Measurements from ENCODE around the gene PUS7. TPM values are rescaled to one million over a fixed set of nuclear protein-coding genes. Genes with fewer than 3 reads are reported as not detected.
"Not testable (repeated sequence)": the region's sequence is repeated elsewhere in the genome, so short reads cannot be mapped to it uniquely, and the experiment has no call there.

Gene PUS7
- total and polyA plus RNA-seq, 2 of the 8 experiments (the other 6 are each of a cell fraction or from before 2014, with no cell fraction given), result 18.9 to 65.2 TPM

- not testable (repeated sequence) for H3K18ac ChIP-seq (ENCODE audit: extremely low read depth, low read length); H3K79me1 ChIP-seq (ENCODE audit: low read depth, low read length); H3K9ac ChIP-seq (replicated peaks in 1 of 4; ENCODE audit: extremely low read depth in 1 of 4, low read depth in 3 of 4, low read length in 3 of 4); H2AFZ ChIP-seq (ENCODE audit: low read length); H4K20me1 ChIP-seq (replicated peaks in 1 of 2; ENCODE audit: control insufficient read depth in 1 of 2, insufficient read depth in 2 of 2, low read length in 2 of 2); H3K4me2 ChIP-seq (ENCODE audit: insufficient read depth in 1 of 2, low read depth in 2 of 2, low read length in 2 of 2); H4K91ac ChIP-seq (replicated peaks; ENCODE audit: insufficient read length, low read length); H3K14ac ChIP-seq (ENCODE audit: insufficient read length); H2BK12ac ChIP-seq (ENCODE audit: low read depth, low read length); H3K27me3 ChIP-seq (replicated peaks in 1 of 4; ENCODE audit: control insufficient read depth in 3 of 4, extremely low read depth in 1 of 4, insufficient read depth in 3 of 4, low read length in 3 of 4); H3K23me2 ChIP-seq (ENCODE audit: low read depth, low read length); H2AK5ac ChIP-seq (ENCODE audit: low read depth, low read length); H3K23ac ChIP-seq (ENCODE audit: insufficient read length); H2BK5ac ChIP-seq (ENCODE audit: low read depth, low read length); DNase-seq (ENCODE audit: low read depth in 1 of 2, low spot score in 2 of 2); H3K36me3 ChIP-seq (ENCODE audit: control insufficient read depth in 2 of 4, insufficient read depth in 4 of 4, low read length in 3 of 4); H4K5ac ChIP-seq (ENCODE audit: insufficient read length, low read depth, low read length); H3K27ac ChIP-seq (ENCODE audit: low read depth, low read length); H4K8ac ChIP-seq (ENCODE audit: extremely low read depth, insufficient read depth, low read length); H3K4me3 ChIP-seq (ENCODE audit: extremely low read depth in 1 of 4, insufficient read depth in 2 of 4, low read depth in 3 of 4, low read length in 4 of 4); H2BK15ac ChIP-seq (ENCODE audit: low read length); H2BK120ac ChIP-seq (replicated peaks; ENCODE audit: low read depth, low read length); H3K4ac ChIP-seq (replicated peaks; ENCODE audit: insufficient read length, low read depth, low read length); H2BK20ac ChIP-seq (ENCODE audit: low read length); H3K56ac ChIP-seq (replicated peaks; ENCODE audit: insufficient read length, low read depth, low read length); H3K4me1 ChIP-seq (replicated peaks in 1 of 4; ENCODE audit: control insufficient read depth in 3 of 4, insufficient read depth in 4 of 4, low read length in 3 of 4); H3K9me3 ChIP-seq (ENCODE audit: insufficient read depth in 2 of 2, low read depth in 1 of 2, low read length in 1 of 2); FAIRE-seq
- ChIA-PET CTCF (ENCODE audit: partially characterized antibody) (interaction anchor here (0.9 kb wide), 1 partner anchor 9 kb away, joined by 5 read pairs; no protein-coding TSS in a partner anchor), POLR2A (ENCODE audit: partially characterized antibody) (interaction anchor here (7.9 kb wide), 1 partner anchor 7 kb away, joined by 77 read pairs; the partner anchor contains the start of gene RINT1)
- peaks cover 16% of the 10 kb centered on the region in 2 experiments for H3K79me2 ChIP-seq (ENCODE audit: control insufficient read depth in 1 of 2, insufficient read depth in 2 of 2, low read length in 2 of 2)
- 94% methylated on average over 11 of the region's 11 CpGs; no CpG with 5 or more reads in 1 of the 2 experiments for WGBS, 2 experiments (ENCODE audit: extremely low coverage in 1 of 2, insufficient coverage in 1 of 2, insufficient read length in 1 of 2, insufficient replicate concordance in 2 of 2, low coverage in 1 of 2, low lambda C conversion rate in 2 of 2, missing lambda C conversion rate in 1 of 2)
Measured at GRCh38 chr7:105524423-105524822, 2.4 kb upstream of the PUS7 start.
